DMS53 treated with DMSO at 0.1 percent for 48 hours (cell line): ENCODE data around the gene NOP16.

Source experiments
- DNase-seq: peaks from one replicate; lab custom pipeline; 2025; ENCODE audit not compliant: unreplicated experiment; lab: John Stamatoyannopoulos, UW

Gene NOP16, protein sequence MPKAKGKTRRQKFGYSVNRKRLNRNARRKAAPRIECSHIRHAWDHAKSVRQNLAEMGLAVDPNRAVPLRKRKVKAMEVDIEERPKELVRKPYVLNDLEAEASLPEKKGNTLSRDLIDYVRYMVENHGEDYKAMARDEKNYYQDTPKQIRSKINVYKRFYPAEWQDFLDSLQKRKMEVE

GRCh38 chr5:176388444-176389134 lies at the start of gene NOP16, which contains the start of gene HIGD2A:
Gene NOP16 (minus strand): TSS chr5:176388598. CDS start chr5:176388539, 59 bp downstream.
Gene HIGD2A (plus strand): TSS chr5:176388751. CDS start chr5:176388820, 69 bp downstream.
- peak; percentile 97 for DNase-seq

- no peak for DNase-seq
These were observed 48.3 kb upstream of the NOP16 start for GRCh38 chr5:176436656-176437055.

DNA sequence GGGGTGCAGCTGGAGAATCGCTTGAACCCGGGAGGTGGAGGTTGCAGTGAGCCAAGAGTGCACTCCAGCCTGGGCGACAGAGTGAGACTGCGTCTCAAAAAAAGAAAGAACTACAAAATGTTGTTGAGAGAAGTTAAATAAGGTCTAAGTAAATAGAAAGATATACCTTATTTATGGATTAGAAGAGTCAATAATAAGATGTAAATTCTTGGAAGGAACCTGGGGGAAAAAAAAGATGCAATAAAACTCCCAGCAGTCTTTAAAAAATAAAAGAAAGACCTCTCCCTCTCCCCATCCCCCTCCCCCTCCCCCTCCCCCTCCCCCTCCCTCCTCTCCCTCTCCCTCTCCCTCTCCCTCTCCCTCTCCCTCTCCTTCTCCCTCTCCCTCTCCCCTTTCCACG lies 44.3 kb upstream of the NOP16 start:
- DNase-seq: no peak

DNA sequence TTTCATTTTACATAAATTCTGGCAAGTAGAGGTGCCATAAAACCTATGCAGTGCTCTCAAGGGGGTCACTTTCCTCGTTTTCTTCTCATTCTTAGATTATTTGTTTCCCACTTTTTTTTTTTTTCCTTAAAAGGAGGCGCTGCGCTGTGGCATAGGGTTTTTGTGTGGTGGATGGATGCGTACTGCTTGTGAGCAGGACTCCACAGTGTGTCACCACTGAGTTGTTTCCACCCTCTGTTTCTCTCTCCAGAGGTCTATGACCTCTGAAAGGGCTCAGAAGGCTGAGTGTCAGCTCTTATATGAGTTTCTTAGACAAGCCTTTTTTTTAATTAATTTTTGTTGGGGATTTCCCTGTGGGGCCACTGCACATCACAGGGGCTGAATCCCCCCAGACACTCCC lies 41.6 kb upstream of the NOP16 start:
- DNase-seq: no peak

DNA sequence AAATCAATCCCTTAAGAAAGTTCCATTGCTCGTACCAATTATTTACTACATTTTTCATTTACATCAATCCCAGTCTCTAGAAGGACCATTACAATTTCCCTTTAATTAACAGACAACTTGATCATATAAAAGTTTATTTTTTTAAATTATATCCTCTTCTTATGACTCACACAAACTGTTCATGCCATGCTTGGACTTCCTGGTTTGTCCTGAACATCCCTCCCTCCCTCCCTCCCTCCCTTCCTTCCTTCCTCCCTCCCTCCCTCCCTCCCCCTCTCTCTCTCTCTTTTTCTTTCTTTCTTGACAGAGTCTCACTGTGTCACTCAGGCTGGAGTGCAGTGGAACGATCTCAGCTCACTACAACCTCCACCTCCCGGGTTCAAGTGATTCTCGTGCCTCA lies 39.6 kb upstream of the NOP16 start:
- DNase-seq: no peak

GRCh38 chr5:176426876-176427275 lies 38.5 kb upstream of the NOP16 start:
- DNase-seq: no peak

DNA sequence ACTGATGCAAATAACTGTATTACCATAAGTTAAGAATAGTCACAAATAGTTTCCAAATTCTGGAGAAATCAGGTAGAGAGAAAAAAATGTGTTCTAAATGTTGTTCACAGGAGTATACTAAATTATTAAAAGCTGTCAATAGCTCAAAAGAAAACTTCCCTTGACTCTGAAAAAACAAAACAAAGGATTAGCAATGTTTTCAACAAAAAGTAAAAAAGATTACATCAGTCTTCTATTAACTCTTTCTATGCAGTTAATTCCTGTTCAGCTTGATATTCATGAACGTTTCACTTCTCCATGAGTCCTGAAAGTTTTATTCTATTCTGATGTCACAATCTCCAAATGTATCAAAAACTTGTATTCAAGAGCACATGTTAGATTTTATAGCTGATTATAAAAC lies 37.4 kb upstream of the NOP16 start:
- DNase-seq: no peak

- DNase-seq: no peak
These were observed 36.7 kb upstream of the NOP16 start for GRCh38 chr5:176425138-176425537.

- DNase-seq: no peak
These were observed 35.8 kb upstream of the NOP16 start for GRCh38 chr5:176424181-176424580.

GRCh38 chr5:176420972-176421544 lies 32.7 kb upstream of the NOP16 start:
- DNase-seq: no peak

GRCh38 chr5:176420086-176420485 lies 31.7 kb upstream of the NOP16 start:
- no peak for DNase-seq

DNA sequence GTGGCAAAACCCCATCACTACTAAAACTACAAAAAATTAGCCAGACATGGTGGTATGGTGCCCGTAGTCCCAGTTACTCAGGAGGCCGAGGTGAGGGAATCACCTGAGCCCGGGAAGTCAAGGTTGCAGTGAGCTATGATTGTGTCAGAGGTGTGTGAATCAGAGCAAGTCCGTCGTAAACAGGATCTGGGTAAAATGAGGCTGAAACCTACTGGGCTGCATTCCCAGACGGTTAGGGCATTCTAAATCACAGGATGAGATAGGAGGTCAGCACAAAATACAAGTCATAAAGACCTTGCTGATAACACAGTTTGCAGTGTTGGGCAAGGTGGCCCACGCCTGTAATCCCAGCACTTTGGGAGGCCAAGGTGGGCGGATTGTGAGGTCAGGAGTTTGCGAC lies 29.9 kb upstream of the NOP16 start:
- no peak for DNase-seq

- no peak for DNase-seq
These were observed 28.6 kb upstream of the NOP16 start for GRCh38 chr5:176416965-176417364.

GRCh38 chr5:176415952-176416924 lies 27.8 kb upstream of the NOP16 start, which contains the start of gene CLTB:
Gene CLTB (minus strand): TSS chr5:176416539. CDS start chr5:176416363, 176 bp downstream.
- DNase-seq: peak; percentile 90

- no peak for DNase-seq
These were observed 27.0 kb upstream of the NOP16 start for GRCh38 chr5:176415240-176415951.

DNA sequence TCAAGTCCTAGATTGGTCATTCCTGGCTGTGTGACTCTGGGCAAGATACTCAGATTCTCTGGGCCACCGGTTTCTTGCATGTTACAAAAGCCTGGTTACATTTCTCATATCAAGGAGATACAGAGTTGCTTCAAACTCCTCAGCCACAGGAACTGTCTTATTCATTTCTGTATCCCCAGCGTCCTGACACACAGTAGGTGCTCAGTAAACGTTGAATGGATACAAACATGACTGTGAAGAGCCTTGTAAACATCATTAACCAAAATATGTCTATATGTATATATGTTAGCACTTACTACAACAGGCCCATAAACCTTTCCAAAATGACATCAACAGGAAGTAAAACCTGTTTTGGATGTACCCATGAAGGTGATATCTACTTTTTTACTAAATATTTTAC lies 26.3 kb upstream of the NOP16 start:
- no peak for DNase-seq

DNA sequence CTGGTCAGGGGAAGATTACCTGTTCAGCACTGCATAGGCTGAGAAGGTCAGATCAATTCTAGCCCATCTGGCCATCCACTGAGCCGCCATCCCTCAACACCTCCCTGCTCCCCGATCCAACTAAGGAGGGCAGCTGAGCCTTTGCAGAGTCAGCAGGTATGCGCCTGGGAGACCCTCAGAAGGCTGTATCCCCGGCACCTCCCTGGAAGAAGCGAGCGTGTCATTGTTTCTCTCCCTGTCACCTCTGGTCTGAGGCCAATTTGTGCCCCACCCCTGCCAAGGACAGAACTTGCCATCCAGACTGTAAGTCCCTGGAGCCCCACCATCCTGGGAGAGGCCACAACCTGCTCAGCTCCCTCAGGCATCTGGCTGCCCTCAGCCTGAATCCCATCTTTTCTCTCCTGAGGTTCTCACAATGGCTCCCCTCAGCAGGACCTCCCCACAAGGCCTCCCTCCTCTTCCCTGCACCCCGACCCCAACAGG lies 25.4 kb upstream of the NOP16 start:
- DNase-seq: no peak

- no peak for DNase-seq
These were observed 24.8 kb upstream of the NOP16 start for GRCh38 chr5:176413255-176413565.

- DNase-seq: no peak
These were observed 24.3 kb upstream of the NOP16 start for GRCh38 chr5:176412517-176413254.
